SIG-M5 treated with dmso at 0.1 percent for 504 hours (cell line): ENCODE data around the gene HBA2.
"Not testable (repeated sequence)": the region's sequence is repeated elsewhere in the genome, so short reads cannot be mapped to it uniquely, and the experiment has no call there.

Source experiments
- DNase-seq: peaks from one replicate; lab custom pipeline; 2025; ENCODE audit not compliant: unreplicated experiment; lab: John Stamatoyannopoulos, UW

HBA2 gene

DNA sequence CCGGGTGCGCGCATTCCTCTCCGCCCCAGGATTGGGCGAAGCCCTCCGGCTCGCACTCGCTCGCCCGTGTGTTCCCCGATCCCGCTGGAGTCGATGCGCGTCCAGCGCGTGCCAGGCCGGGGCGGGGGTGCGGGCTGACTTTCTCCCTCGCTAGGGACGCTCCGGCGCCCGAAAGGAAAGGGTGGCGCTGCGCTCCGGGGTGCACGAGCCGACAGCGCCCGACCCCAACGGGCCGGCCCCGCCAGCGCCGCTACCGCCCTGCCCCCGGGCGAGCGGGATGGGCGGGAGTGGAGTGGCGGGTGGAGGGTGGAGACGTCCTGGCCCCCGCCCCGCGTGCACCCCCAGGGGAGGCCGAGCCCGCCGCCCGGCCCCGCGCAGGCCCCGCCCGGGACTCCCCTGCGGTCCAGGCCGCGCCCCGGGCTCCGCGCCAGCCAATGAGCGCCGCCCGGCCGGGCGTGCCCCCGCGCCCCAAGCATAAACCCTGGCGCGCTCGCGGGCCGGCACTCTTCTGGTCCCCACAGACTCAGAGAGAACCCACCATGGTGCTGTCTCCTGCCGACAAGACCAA is at the start of gene HBA2:
HBA2 (plus strand) TSS at position 503 of the 568 bp plus-strand sequence; CDS start at position 540, 37 bp downstream.
- DNase-seq = not testable (repeated sequence)

DNA sequence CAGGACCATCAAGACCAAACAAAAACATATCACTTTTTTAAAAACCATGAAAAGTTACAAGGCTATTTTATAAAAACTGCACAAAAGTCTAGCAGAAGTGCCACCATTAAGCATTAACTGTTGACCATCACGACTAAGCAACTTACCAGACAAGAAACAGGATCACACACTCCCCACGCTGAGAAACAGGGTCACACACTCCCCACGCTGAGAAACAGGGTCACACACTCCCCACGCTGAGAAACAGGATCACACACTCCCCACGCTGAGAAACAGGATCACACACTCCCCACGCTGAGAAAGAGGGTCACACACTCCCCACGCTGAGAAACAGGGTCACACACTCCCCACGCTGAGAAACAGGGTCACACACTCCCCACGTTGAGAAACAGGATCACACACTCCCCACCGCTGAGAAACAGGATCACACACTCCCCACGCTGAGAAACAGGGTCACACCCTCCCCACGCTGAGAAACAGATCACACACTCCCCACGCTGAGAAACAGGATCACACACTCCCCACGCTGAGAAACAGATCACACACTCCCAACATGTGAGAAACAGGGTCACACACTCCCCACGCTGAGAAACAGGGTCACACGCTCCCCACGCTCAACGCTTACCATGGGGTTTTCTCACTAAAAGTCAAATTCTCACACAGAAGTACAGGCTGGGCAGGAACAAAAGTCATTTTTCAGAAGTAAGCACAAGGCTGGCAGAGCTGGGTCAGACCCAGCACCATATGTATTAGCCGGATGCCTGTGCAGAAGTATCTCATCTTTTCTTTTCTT is 48.9 kb upstream of the HBA2 start:
- not testable (repeated sequence) for DNase-seq

DNA sequence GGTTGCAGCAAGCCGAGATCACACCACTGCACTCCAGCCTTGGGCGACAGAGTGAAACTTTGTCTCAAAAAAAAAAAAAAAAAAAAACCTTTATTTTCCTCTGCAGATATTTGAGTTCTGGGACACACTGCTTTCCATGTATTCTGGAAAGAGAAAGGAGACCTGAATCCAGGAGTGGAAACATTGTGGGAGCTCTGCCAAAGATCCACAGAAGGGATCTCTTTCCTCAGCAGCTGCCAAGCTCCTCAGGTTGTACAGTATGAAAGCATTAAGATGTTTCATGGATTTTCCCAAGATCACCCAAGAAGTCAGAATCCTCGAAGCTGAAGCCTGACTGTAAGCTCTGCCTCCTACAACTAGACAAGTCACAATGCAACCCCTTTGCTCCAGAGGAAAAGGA is 47.7 kb upstream of the HBA2 start:
- DNase-seq = no peak

DNA sequence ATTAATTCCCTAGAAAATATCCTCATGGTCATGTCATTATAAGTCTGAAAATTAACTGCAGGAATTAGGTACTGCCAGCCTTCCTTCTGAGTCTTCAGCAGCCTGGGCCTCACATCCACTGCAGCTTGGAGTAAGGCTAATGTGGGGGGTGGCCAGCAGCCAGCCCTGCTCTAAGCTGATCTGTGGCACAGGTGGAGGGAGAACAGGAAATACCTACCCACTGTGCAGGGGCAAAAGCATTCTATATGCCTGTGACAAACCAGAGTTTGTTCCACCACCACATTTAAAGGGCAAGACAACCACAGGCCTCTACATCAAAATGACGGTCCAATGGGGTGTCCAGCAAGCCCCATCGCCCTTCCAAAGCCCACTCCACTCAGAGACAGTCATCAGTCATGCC is 43.6 kb upstream of the HBA2 start:
- DNase-seq = no peak

DNA sequence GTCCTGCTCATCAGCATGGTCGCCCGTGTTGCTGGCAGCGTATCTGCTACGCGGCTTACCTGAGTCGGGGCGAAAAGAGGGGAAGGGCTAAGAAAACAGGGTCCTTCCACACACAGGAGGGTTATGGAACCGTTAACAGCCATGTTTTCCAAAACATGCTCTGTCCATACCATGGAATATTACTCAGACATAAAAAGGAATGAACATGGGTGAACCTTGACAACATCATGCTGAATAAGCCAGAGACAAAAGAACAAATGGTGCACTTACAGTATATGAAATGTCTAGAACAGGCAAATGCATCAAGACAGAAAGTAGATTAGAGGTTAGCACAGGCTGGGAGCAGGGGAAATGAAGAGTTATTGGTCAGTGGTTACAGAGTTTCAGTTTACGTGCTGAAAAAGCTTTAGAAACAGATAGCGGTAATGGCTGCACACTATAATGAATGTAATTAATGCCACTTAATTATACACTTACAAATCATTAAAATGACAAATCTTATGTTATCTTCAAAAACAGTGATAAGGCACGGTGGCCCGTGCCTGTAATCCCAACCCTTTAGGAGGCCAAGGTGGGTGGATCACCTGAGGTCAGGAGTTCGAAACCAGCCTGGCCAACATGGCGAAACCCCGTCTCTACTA is 42.0 kb upstream of the HBA2 start:
- DNase-seq = no peak

DNA sequence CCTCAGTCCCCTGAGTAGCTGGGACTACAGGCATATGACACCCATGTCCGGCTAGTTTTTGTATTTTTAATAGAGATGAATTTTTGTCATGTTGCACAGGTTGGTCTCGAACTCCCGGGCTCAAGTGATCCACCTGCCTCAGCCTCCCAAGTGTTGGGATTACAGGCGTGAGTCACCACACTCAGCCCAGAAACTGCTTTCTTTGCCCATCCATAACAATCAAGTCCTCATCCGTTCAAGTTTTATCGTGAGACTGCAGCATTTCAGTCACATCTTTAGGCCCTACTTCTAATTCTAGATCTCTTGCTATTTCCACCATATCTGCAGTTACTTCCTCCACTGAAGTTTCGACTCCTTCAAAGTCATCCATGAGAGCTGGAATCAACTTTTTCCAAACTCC is 40.6 kb upstream of the HBA2 start:
- DNase-seq = no peak

DNA sequence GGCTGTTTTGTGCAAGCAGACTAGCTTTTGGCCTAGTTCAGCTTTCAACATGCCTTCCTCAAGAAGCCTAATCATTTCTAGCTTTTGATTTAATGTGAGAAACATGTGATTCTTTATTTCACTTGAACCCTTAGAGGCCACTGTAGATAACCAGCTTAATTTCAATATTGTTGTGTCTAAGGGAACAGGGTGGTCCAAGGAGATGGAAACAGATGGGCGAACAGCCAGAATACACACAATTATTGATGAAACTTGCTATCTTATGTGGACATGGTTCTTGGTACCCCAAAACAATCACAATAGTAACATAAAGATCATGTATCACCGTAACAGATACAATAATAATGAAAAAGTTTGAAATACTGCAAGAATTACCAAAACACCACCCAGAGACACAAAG is 39.0 kb upstream of the HBA2 start:
- DNase-seq = no peak

DNA sequence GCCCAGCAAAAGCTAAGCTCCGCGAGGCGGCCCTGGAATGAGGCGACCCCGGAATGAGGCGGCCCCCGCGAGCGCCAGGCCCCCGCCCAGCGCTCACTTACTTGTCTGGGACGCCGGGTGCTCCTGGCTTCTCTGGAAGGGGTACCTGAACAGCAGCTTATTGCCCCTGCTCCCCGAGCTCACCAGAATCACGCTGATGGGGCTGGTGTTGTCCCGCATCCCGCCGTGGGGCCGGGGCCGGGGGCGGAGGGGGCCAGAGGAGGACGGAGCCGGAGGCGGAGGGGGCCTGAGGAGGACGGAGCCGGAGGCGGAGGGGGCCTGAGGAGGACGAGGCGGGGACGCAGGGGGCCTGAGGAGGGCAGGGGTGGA is 34.6 kb upstream of the HBA2 start:
- no peak for DNase-seq

DNA sequence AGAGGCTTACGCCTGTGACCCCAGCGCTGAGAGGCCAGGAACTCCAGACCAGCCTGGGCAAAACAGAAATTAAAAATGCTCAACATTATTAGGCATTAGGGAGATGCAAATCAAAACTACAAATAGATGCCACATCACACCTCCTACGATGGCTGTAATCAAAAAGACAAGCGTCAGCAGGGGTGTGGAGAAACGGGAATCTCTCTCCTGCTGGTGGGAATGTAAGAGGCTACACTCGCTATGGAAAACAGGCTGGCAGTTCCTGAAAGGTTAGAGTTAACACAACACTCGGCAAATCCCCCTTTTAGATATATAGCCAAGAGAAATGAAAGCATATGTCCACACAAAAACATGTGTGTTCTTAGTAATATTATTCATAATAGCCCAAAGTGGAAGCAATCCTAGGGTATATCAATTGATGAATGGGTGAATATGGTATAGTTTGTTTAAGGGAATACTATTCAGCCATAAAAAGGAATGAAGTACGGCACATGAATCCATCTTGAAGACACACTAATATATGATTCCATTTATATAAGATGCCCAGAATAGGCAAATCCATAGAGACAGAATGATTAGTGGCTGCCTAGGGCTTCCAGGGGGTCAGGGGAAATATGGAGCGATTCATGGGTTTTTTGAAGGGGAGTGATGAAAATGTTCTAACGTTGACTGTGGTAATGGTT is 32.4 kb upstream of the HBA2 start:
- DNase-seq = no peak

DNA sequence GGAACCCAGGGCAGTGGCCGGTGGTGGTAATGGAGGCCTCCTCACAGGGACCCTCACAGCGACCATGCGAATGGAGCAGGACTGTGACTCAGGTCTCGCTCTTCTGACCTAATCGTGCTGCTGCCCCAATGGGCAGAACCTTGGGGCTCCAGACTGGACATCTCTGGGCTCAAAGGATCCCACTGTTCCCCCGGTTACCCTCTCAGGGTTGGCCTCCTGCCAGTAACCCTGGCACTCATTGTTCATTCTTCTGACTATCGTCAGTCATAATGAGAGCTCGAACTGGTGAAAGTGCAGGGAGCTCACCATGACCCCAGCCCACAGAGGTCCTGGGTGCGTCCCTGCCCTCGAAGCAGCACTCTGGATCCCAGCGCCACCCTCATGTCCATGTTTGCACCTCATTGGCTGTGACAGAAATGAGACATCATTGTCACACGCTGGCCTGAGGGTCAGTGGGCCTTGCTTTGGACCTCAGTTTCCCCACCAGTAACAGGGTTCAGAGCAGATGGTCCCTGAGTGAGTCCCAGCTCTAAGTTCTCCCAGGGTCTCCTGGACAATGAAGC is 30.2 kb upstream of the HBA2 start:
- no peak for DNase-seq

DNA sequence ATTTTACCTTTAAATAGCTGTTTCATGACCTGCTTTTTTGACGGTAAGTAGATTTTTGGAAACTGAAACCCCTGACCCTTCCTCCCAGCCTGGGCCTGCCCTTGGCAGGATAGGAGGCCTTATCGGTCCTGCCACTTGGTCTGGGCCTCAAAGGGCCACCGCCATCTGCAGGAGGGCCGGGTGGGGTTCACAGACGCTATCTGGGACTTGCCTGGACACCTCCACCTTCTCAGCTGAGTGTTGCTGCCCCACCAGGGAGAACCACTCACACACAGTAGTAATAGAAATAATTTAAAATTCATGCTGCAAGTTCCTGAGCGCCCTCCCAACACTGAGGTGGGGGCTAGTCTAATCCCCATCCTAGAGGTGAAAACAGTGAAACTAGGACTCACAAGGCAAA is 29.6 kb upstream of the HBA2 start:
- DNase-seq = no peak

DNA sequence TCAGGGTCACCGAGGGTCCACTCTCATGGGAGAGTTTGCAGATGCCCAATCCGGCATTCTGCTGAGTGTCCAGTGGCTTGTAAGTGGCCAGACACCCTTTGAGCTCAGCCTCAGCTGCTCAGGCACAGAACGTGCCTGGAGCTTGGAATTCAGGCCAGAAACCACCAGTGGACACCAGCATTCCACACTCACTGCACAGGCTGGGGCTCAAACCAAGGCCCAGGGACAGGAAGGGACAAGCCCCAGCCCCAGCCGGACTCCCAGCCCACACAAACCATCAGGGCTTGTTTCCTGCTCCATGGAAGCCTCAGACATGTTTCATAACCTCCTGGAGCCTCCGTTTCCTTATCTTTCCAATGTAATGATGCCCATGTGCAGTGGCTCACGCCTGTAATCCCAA is 29.2 kb upstream of the HBA2 start:
- no peak for DNase-seq

DNA sequence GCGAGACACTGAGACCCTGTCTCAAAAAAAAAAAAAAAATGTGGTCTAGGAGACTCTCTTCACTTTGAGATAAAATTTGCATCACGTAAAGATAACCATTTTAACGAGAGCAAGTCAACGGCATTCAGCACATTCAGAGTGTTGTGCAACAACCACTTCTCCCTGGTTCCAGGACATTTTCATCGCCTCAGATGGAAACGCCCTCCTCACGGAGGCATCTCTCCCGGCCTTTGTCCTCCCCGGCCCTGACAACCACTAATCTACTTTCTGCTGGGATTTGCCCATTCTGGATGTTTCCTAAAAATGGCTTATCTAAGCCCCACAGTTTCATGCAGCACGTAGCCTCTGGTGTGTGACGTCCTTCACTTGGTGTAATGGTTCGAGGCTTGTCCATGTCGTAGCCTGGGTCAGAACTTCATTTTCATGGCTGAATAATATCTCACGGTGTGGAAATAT is 27.9 kb upstream of the HBA2 start:
- no peak for DNase-seq

DNA sequence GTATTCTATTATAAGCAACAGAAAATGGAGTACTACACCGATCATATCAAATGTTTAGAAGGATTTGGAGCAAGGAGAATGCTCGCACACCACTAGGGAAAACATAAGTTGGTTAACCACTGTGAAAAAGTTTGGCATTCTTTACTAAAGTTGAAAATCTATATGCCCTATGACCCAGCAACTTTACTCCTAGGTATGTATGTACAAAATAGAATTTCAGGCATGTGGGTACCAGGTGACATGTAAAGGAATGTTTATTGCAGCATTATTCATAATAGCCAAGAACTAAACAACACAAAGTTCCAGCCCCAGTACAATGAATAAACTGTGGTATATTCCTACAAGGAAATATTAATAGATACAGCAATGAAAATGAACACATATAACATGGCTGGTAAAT is 26.0 kb upstream of the HBA2 start:
- no peak for DNase-seq

DNA sequence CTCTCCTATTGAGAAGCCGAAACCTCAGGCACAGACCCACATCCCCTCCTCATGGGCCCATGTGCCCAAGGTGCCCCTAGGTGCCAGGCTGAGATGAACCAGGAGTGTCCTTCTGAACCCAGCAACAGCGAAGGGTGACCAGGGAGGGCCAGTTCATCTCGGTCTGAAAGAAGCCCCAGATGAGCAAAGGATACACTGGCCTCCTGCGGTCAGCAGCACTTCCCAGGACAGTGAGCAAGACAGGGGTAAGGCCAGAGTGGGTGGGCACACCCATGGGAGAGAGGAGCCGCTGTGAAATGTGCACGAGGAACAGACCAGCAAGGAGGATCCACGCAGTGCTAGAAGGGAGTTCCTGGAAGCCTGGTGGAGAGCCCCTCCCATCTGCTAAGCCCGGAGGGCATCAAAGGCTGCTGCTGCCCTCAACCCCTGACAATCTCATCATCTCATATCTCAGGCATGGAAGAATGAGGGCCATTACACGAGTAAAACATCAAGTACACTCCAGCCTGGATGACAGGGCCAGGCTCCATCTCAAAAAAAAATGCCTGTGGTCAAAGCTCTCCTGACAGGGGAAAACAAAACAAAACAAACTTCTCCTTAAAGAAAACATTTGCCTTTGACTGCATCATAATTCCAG is 23.5 kb upstream of the HBA2 start:
- DNase-seq = no peak

DNA sequence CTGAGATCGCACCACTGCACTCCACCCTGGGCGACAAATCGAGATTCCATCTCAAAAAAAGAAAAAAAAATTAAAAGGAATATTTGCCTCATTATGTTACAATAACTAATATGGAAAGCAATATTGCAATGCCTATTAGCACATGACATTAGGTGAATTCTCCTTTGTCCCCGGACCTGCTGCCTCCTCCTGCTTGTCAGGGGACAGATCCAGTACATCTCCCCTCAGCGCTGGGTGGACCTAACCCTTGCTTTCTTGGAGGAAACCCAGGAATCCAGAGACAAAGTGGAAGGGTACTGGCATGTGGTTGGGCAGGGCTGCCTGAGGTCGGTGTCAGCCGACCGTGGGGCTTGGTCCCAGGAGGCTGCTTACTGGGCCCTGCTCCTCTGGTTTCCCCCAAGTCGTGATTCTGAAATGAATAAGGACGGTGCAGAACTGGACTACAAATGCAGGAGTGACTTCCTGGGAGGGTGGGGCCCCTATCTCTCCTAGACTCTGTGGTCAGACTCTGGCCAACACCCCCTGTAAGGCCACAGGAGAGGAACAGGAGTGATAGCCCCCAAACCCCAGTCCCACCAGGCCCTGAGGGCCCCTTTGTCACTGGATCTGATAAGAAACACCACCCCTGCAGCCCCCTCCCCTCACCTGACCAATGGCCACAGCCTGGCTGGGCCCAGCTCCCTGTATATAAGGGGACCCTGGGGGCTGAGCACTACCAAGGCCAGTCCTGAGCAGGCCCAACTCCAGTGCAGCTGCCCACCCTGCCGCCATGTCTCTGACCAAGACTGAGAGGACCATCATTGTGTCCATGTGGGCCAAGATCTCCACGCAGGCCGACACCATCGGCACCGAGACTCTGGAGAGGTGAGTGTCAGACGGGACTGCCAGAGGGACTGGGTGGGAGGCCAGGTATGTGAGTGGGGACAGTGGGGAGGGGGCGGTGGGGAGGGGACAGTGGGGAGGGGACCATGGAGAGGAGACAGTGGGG is 20.2 kb upstream of the HBA2 start, which contains the start of gene HBZ:
HBZ (plus strand) TSS at position 504 of the 988 bp plus-strand sequence; CDS start at position 770, 266 bp downstream.
- no peak for DNase-seq

DNA sequence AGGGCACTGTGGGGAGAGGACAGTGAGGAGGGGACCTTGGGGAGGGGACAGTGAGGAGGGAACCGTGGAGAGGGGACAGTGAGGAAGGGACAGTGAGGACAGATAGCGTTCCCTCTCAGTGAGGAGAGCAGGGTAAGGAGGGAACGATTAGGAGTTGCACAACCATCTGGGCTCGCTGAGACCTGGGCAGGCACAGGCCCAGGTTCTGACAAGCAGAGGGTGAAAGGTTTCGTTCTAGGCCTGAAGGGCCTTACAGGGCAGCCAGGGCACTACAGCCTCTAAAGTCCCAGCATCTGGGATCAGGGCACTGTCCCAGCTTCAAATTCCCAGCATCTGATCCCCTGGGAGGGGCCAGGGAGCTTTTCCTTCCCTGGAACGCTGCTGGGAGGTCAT is 19.6 kb upstream of the HBA2 start:
- not testable (repeated sequence) for DNase-seq

DNA sequence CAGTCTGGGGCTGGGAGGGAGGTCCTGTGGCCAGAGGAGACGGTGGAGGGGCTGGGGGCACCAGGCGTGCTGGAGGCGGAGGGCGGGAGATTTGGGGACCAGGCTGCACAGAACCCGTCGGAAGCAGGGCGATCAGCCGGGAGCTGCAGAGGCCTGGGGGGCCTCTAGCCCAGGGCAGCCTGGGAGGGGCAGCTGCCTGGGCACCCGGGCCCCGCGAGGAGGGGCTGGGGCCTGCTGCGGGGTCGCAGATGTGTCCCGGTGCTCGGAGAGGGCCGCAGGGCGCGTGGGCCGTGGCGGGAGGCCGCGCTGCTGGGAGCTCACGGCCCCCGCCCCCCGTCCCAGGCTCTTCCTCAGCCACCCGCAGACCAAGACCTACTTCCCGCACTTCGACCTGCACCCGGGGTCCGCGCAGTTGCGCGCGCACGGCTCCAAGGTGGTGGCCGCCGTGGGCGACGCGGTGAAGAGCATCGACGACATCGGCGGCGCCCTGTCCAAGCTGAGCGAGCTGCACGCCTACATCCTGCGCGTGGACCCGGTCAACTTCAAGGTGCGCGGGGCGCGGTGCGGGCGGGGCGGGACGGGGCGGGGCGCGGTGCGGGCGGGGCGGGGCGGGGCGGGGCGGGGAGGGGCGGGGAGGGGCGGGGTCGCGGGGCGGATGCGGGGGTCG is 19.0 kb upstream of the HBA2 start:
- not testable (repeated sequence) for DNase-seq
